A549 (cell line): ENCODE data around the gene SPATA9.

Source experiments
- CHD4 ChIP-seq: fragments of 200-600 bp; sonication (generic); IDR thresholded peaks from 2 replicates; pipeline ENCODE4 v1.6.1; 2016; ENCODE audit warnings: antibody characterized with exemption, mild to moderate bottlenecking, borderline replicate concordance
- CTCF ChIP-seq: fragments of >200 bp; sonication (Bioruptor Twin); formaldehyde crosslinking; IDR thresholded peaks from 3 replicates; pipeline ENCODE4 v1.5.1; 2016
- KDM1A ChIP-seq: fragments of 200-600 bp; sonication (generic); IDR thresholded peaks from 2 replicates; pipeline ENCODE4 v1.6.1; 2016; ENCODE audit warnings: low read depth, mild to moderate bottlenecking
- MAX ChIP-seq: IDR thresholded peaks from 2 replicates; pipeline ENCODE4 v1.6.1; 2012
- POLR2A ChIP-seq: IDR thresholded peaks from 2 replicates; pipeline ENCODE4 v1.6.1; 2012; ENCODE audit warnings: mild to moderate bottlenecking, low read length
- RCOR1 ChIP-seq: fragments of 150-350 bp; IDR thresholded peaks from 2 replicates; pipeline ENCODE4 v1.6.1; 2014; ENCODE audit warnings: antibody characterized with exemption, low read length, low read depth
- RNF2 ChIP-seq: fragments of 200-600 bp; sonication (generic); IDR thresholded peaks from 2 replicates; pipeline ENCODE4 v1.6.1; 2016; ENCODE audit warnings: low read depth, mild to moderate bottlenecking, antibody characterized with exemption, moderate library complexity, borderline replicate concordance

- no peak for TF ChIP-seq CTCF
- TF ChIP-seq POLR2A, result no peak
- no peak for TF ChIP-seq RCOR1
- TF ChIP-seq CHD4, result no peak
- no peak for TF ChIP-seq MAX
- no peak for TF ChIP-seq KDM1A
- TF ChIP-seq RNF2, result no peak
Observed at GRCh38 chr5:95638632-95639031, 44.2 kb downstream of the SPATA9 start.
